ENCODE measurements around the gene DCDC1. TPM values are rescaled to one million over a fixed set of nuclear protein-coding genes. Genes with fewer than 3 reads are reported as not detected.

Gene DCDC1
- polyA plus RNA-seq, 3 donors = 0.03 TPM; not detected in 2

DNA sequence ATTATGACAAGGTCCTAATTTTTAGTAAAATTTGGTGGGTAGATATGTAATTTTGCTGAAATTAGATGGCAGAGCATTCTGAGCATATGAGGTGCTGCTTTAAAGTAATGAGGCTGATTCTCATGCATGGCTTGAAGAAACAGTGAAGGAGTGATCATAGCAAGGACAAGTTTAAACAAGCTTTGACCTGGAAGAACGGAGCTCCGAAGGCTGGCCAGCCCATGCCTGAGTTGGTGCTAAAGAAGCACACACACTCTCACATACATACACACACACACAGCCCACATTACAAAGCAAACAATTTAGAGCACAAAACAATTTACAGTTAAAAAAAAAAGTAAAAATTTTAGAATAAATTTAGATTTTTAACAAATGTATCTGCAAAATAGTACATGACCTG lies 150.7 kb downstream of the DCDC1 start:
- peaks cover 1 to 5% (median 2%) of the 10 kb centered on the region in 3 donors for H3K27me3 Mint-ChIP-seq (ENCODE audit: low read depth in 3 of 3)
- TF ChIP-seq, protein P1, sequence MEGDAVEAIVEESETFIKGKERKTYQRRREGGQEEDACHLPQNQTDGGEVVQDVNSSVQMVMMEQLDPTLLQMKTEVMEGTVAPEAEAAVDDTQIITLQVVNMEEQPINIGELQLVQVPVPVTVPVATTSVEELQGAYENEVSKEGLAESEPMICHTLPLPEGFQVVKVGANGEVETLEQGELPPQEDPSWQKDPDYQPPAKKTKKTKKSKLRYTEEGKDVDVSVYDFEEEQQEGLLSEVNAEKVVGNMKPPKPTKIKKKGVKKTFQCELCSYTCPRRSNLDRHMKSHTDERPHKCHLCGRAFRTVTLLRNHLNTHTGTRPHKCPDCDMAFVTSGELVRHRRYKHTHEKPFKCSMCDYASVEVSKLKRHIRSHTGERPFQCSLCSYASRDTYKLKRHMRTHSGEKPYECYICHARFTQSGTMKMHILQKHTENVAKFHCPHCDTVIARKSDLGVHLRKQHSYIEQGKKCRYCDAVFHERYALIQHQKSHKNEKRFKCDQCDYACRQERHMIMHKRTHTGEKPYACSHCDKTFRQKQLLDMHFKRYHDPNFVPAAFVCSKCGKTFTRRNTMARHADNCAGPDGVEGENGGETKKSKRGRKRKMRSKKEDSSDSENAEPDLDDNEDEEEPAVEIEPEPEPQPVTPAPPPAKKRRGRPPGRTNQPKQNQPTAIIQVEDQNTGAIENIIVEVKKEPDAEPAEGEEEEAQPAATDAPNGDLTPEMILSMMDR (IDR thresholded peaks at IDR 0.05) = no peak
- no peak overlapping the region for H3K4me3 Mint-ChIP-seq
- no peak overlapping the region for H3K27ac ChIP-seq (ENCODE audit: low read depth in 1 of 2, low read length in 2 of 2)
- no peak overlapping the region for H3K4me3 ChIP-seq (replicated peaks in 1 of 3; ENCODE audit: low read depth in 2 of 3, low read length in 3 of 3)
- no peaks in the 10 kb centered on the region for H3K36me3 Mint-ChIP-seq
- no peaks in the 10 kb centered on the region for H3K36me3 ChIP-seq (replicated peaks in 1 of 2; ENCODE audit: control insufficient read depth in 1 of 2, insufficient read depth in 2 of 2, low read length in 2 of 2)
- H3K9ac ChIP-seq (ENCODE audit: insufficient read depth, low read length, poor library complexity, severe bottlenecking) = no peak overlapping the region
- H3K79me2 ChIP-seq (ENCODE audit: insufficient read depth, low read length) = no peaks in the 10 kb centered on the region
- H3K27ac Mint-ChIP-seq = no peak overlapping the region
- no peaks in the 10 kb centered on the region for H3K9me3 Mint-ChIP-seq
- H2AFZ ChIP-seq (ENCODE audit: insufficient read depth, low read depth, low read length, poor library complexity, severe bottlenecking) = no peak overlapping the region
- no peak for DNase-seq
- H3K4me1 ChIP-seq (ENCODE audit: control insufficient read depth in 1 of 2, insufficient read depth in 2 of 2, low read length in 2 of 2) = no peaks in the 10 kb centered on the region
- no peaks in the 10 kb centered on the region for H3K9me3 ChIP-seq (replicated peaks in 1 of 2; ENCODE audit: control insufficient read depth in 1 of 2, insufficient read depth in 1 of 2, low read length in 2 of 2)
- no peaks in the 10 kb centered on the region for H3K27me3 ChIP-seq (ENCODE audit: control insufficient read depth in 2 of 2, insufficient read depth in 2 of 2, low read length in 2 of 2)
- no CpG with 5 or more reads among the region's 2 CpGs for WGBS (ENCODE audit: insufficient coverage)
- H3K4me1 Mint-ChIP-seq = no peaks in the 10 kb centered on the region
- intact Hi-C loops (cut with micrococcal nuclease) = no loop called here
- no peak overlapping the region for H3K4me2 ChIP-seq (replicated peaks; ENCODE audit: extremely low read depth, low read length, poor library complexity, severe bottlenecking)
- no peaks in the 10 kb centered on the region for H4K20me1 ChIP-seq (ENCODE audit: insufficient read depth, low read length)

DNA sequence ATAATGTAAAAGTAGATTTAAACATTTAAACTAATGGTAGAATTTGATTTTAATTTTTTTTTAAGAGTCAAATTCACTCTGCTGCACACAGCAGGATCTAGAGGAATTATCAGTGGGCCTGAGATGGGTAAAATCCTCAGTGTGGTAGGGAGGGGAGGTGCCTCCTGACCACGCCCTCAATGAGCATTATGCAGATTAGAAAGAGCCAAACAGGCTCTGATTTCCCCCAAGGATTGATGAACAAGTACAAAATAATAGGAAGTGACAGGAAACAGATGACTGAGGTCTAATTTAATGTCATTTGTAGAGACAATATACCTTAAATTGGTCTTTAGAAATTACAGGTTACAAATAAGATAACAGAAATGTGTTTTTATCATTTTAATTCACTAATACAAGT lies 155.2 kb downstream of the DCDC1 start:
- no peak for DNase-seq
- Histone ChIP-seq H3K27ac (ENCODE audit: low read depth in 1 of 2, low read length in 2 of 2) (no peak overlapping the region), H3K9ac (ENCODE audit: insufficient read depth, low read length, poor library complexity, severe bottlenecking) (no peak overlapping the region), H3K4me3 (replicated peaks in 1 of 3; ENCODE audit: low read depth in 2 of 3, low read length in 3 of 3) (no peak overlapping the region), H3K4me1 (ENCODE audit: control insufficient read depth in 1 of 2, insufficient read depth in 2 of 2, low read length in 2 of 2) (no peaks in the 10 kb centered on the region), H2AFZ (ENCODE audit: insufficient read depth, low read depth, low read length, poor library complexity, severe bottlenecking) (no peak overlapping the region), H4K20me1 (ENCODE audit: insufficient read depth, low read length) (no peaks in the 10 kb centered on the region), H3K4me2 (replicated peaks; ENCODE audit: extremely low read depth, low read length, poor library complexity, severe bottlenecking) (no peak overlapping the region), H3K27me3 (ENCODE audit: control insufficient read depth in 2 of 2, insufficient read depth in 2 of 2, low read length in 2 of 2) (no peaks in the 10 kb centered on the region), H3K79me2 (ENCODE audit: insufficient read depth, low read length) (no peaks in the 10 kb centered on the region), H3K36me3 (replicated peaks in 1 of 2; ENCODE audit: control insufficient read depth in 1 of 2, insufficient read depth in 2 of 2, low read length in 2 of 2) (no peaks in the 10 kb centered on the region), H3K9me3 (replicated peaks in 1 of 2; ENCODE audit: control insufficient read depth in 1 of 2, insufficient read depth in 1 of 2, low read length in 2 of 2) (no peaks in the 10 kb centered on the region)
- Mint-ChIP-seq H3K4me1 (no peaks in the 10 kb centered on the region), H3K9me3 (peaks cover 0 to 4% (median 2%) of the 10 kb centered on the region in 7 donors), H3K27me3 (ENCODE audit: low read depth in 3 of 3) (peaks cover 0 to 3% (median 1%) of the 10 kb centered on the region in 3 donors), H3K4me3 (no peak overlapping the region), H3K36me3 (no peaks in the 10 kb centered on the region), H3K27ac (no peak overlapping the region)
- TF ChIP-seq, protein P1 (IDR thresholded peaks at IDR 0.05) = no peak
- intact Hi-C loops (cut with micrococcal nuclease) = no loop called here
- no CpG with 5 or more reads among the region's 1 CpG for WGBS (ENCODE audit: insufficient coverage)

Data from CD14-positive monocyte (primary cell).